ENCODE data around the gene ZSCAN32. TPM values are rescaled to one million over a fixed set of nuclear protein-coding genes. Genes with fewer than 3 reads are reported as not detected.

The ZSCAN32 gene
- polyA plus RNA-seq, 2 of the 4 experiments (the other 2 are of a cell fraction), result 12.4 to 29.4 TPM

GRCh38 chr16:3383045-3383448 is 17.8 kb downstream of the ZSCAN32 start:
- peak in 1 of 2 experiments; percentile 19 for DNase-seq (ENCODE audit: low read depth in 1 of 2, low spot score in 1 of 2)
- POLR2A ChIA-PET, result no interaction called here
- no peak overlapping the region for H3K27ac ChIP-seq
- no peak; a peak in 1 of 6 replicates for ATAC-seq
- WGBS (ENCODE audit: missing lambda C conversion rate), result 96% methylated on average over 10 of the region's 10 CpGs
- H3K9me3 ChIP-seq, result peaks cover 88% of the 10 kb centered on the region
- no peak for TF ChIP-seq SMC3 (IDR thresholded peaks at IDR 0.05)
- TF ChIP-seq HOXA7 (CRISPR knock-in tag; IDR thresholded peaks at IDR 0.05), result no peak
- TF ChIP-seq ZFP36 (IDR thresholded peaks at IDR 0.05; ENCODE audit: borderline replicate concordance, partially characterized antibody), result no peak
- peak; percentile 63 for TF ChIP-seq GATA3 (IDR thresholded peaks at IDR 0.05; ENCODE audit: borderline replicate concordance)
- no peak for TF ChIP-seq FOXS1 (CRISPR knock-in tag; IDR thresholded peaks at IDR 0.05)
- no peak overlapping the region for H3K4me3 ChIP-seq
- CTCF ChIA-PET, result interaction anchor here (0.7 to 1.1 kb wide), 5 partner anchors 11 to 117 kb away, joined by 3 to 10 read pairs (median 3); partner anchors contain the start of genes CLUAP1, OR2C1 and ZSCAN32
- FAIRE-seq, result no peak
- H3K4me1 ChIP-seq, result no peaks in the 10 kb centered on the region
- H3K4me2 ChIP-seq, result no peak overlapping the region

GRCh38 chr16:3377917-3378316 is 22.9 kb downstream of the ZSCAN32 start:
- no peak for DNase-seq (ENCODE audit: low read depth in 1 of 2, low spot score in 1 of 2)
- Histone ChIP-seq H3K9me3 (peaks cover 93% of the 10 kb centered on the region), H3K4me1 (no peaks in the 10 kb centered on the region), H3K4me3 (no peak overlapping the region), H3K4me2 (no peak overlapping the region), H3K27ac (no peak overlapping the region)
- ChIA-PET POLR2A (no interaction called here), CTCF (interaction anchor here (1.4 to 1.5 kb wide), 2 partner anchors 15 to 41 kb away, joined by 3 to 4 read pairs; no protein-coding TSS in a partner anchor)
- FAIRE-seq, result no peak
- ATAC-seq, result no peak
- TF ChIP-seq TP53 (CRISPR knock-in tag; IDR thresholded peaks at IDR 0.05) (no peak), BHLHE40 (IDR thresholded peaks at IDR 0.05; ENCODE audit: low read depth, low read length) (no peak), BCL3 (IDR thresholded peaks at IDR 0.05) (no peak), EHMT2 (IDR thresholded peaks at IDR 0.05; ENCODE audit: low read depth) (no peak), HES2 (IDR thresholded peaks at IDR 0.05) (no peak), REST (IDR thresholded peaks at IDR 0.05) (no peak), SMC3 (IDR thresholded peaks at IDR 0.05) (no peak), RAD21 (conservative IDR thresholded peaks at IDR 0.05 in 1 of 2, IDR thresholded peaks at IDR 0.05 in 1 of 2) (no peak), HOXA7 (CRISPR knock-in tag; IDR thresholded peaks at IDR 0.05) (no peak), CHD2 (IDR thresholded peaks at IDR 0.05; ENCODE audit: low read length, partially characterized antibody) (no peak), CTCF (IDR thresholded peaks at IDR 0.05) (no peak), NFE2L2 (conservative IDR thresholded peaks at IDR 0.05; ENCODE audit: low read length) (no peak), POLR2AphosphoS2 (conservative IDR thresholded peaks at IDR 0.05; ENCODE audit: low read length) (no peak), CHD4 (IDR thresholded peaks at IDR 0.05; ENCODE audit: borderline replicate concordance) (no peak), KDM5A (IDR thresholded peaks at IDR 0.05) (no peak), E2F6 (IDR thresholded peaks at IDR 0.05; ENCODE audit: borderline replicate concordance, low read depth) (no peak), JUN (IDR thresholded peaks at IDR 0.05) (no peak), MYC (IDR thresholded peaks at IDR 0.05; ENCODE audit: borderline replicate concordance, low read length) (no peak), USF2 (IDR thresholded peaks at IDR 0.05) (no peak), HMGXB4 (CRISPR knock-in tag; IDR thresholded peaks at IDR 0.05; ENCODE audit: borderline replicate concordance) (no peak)
